ENCODE results near the gene RNF32. TPM values are rescaled to one million over a fixed set of nuclear protein-coding genes. Genes with fewer than 3 reads are reported as not detected.
"Not testable (repeated sequence)": the region's sequence is repeated elsewhere in the genome, so short reads cannot be mapped to it uniquely, and the experiment has no call there.

RNF32 gene
- total RNA-seq, 1 donor = 0.43 TPM

DNA sequence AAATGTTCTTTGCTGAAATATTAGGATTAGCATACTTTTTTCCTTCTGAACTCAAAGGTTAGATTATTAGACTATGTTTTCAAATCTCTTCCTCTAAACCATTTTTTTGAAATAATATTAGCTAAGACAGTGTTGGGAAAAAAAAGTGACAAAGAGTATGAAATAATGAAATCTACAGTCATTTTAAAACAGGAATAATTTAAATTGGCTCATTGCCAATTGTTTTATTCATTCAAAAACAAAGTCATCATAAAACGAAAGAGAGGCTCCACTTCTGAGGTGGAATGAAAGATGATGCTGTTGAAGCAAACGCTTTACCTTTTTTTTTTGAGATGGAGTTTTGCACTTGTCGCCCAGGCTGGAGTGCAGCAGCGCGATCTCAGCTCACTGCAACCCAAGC, 51.2 kb downstream of the RNF32 start:
- TF ChIP-seq CTCF (IDR thresholded peaks at IDR 0.05; ENCODE audit: insufficient read depth, low read depth, low read length) = no peak
- DNase-seq (ENCODE audit: low read depth) = no peak
- H3K4me3 ChIP-seq (ENCODE audit: low read depth, low read length) = no peak overlapping the region

GRCh38 chr7:156692849-156693248, 52.3 kb downstream of the RNF32 start:
- no peak overlapping the region for H3K4me3 ChIP-seq (ENCODE audit: low read depth, low read length)
- TF ChIP-seq CTCF (IDR thresholded peaks at IDR 0.05; ENCODE audit: insufficient read depth, low read depth, low read length) = no peak
- DNase-seq (ENCODE audit: low read depth) = no peak

- no peak for DNase-seq (ENCODE audit: low read depth)
Measured at GRCh38 chr7:156693627-156694026, 53.1 kb downstream of the RNF32 start.

GRCh38 chr7:156697283-156697682, 56.7 kb downstream of the RNF32 start:
- H3K4me3 ChIP-seq (ENCODE audit: low read depth, low read length); DNase-seq (ENCODE audit: low read depth): not testable (repeated sequence)

More at GRCh38 chr7:156693627-156694026, 53.1 kb downstream of the RNF32 start:
- no peak overlapping the region for H3K4me3 ChIP-seq (ENCODE audit: low read depth, low read length)
- no peak for TF ChIP-seq CTCF (IDR thresholded peaks at IDR 0.05; ENCODE audit: insufficient read depth, low read depth, low read length)

GRCh38 chr7:156698512-156698911, 57.9 kb downstream of the RNF32 start:
- not testable (repeated sequence) for DNase-seq (ENCODE audit: low read depth)

GRCh38 chr7:156701787-156702186, 61.2 kb downstream of the RNF32 start:
- not testable (repeated sequence) for DNase-seq (ENCODE audit: low read depth); H3K4me3 ChIP-seq (ENCODE audit: low read depth, low read length)

More at GRCh38 chr7:156698512-156698911, 57.9 kb downstream of the RNF32 start:
- not testable (repeated sequence) for H3K4me3 ChIP-seq (ENCODE audit: low read depth, low read length)

GRCh38 chr7:156702399-156702798, 61.8 kb downstream of the RNF32 start:
- TF ChIP-seq CTCF (IDR thresholded peaks at IDR 0.05; ENCODE audit: insufficient read depth, low read depth, low read length) = no peak
- no peak for DNase-seq (ENCODE audit: low read depth)
- no peak overlapping the region for H3K4me3 ChIP-seq (ENCODE audit: low read depth, low read length)

- no peak for TF ChIP-seq CTCF (IDR thresholded peaks at IDR 0.05; ENCODE audit: insufficient read depth, low read depth, low read length)
- H3K4me3 ChIP-seq (ENCODE audit: low read depth, low read length) = no peak overlapping the region
- DNase-seq (ENCODE audit: low read depth) = no peak
Measured at GRCh38 chr7:156703209-156703608, 62.6 kb downstream of the RNF32 start.

All from fibroblast of villous mesenchyme (primary cell).